ENCODE measurements around the gene ABCC6.

The ABCC6 gene

GRCh38 chr16:16141784-16142396, 81.4 kb downstream of the ABCC6 start:
- no peak for DNase-seq (ENCODE audit: low spot score)

DNA sequence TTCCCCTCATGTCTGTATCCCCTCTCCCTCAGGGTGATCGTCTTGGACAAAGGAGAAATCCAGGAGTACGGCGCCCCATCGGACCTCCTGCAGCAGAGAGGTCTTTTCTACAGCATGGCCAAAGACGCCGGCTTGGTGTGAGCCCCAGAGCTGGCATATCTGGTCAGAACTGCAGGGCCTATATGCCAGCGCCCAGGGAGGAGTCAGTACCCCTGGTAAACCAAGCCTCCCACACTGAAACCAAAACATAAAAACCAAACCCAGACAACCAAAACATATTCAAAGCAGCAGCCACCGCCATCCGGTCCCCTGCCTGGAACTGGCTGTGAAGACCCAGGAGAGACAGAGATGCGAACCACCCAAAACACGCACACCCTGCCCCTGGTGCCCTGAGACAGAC, 82.2 kb downstream of the ABCC6 start:
- DNase-seq (ENCODE audit: low spot score) = no peak

GRCh38 chr16:16140537-16140936, 82.8 kb downstream of the ABCC6 start:
- DNase-seq (ENCODE audit: low spot score) = no peak

GRCh38 chr16:16139806-16140205, 83.5 kb downstream of the ABCC6 start:
- no peak for DNase-seq (ENCODE audit: low spot score)

- DNase-seq (ENCODE audit: low spot score) = no peak
Observed at GRCh38 chr16:16139061-16139460, 84.2 kb downstream of the ABCC6 start.

DNA sequence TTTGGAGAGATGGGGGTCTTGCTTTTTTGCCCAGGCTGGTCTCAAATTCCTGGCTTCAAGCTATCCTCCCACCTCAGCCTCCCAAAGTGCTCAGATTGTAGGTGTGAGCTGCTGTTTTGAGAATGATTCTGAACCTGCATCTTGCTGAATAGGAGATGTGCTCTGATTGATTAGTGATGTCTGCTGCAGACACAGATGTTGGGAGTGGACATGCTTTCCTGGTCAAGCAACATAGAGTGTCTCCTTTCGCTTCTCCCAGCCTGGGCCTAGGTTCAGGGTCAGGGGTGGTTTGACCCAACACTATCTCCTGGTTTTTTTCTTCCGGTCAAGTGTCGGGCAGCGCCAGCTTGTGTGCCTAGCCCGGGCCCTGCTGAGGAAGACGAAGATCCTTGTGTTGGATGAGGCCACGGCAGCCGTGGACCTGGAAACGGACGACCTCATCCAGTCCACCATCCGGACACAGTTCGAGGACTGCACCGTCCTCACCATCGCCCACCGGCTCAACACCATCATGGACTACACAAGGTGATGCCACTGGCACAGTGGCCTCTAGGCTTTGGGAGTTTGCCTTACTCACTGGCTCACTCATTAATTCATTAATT, 85.2 kb downstream of the ABCC6 start:
- DNase-seq (ENCODE audit: low spot score) = no peak

DNA sequence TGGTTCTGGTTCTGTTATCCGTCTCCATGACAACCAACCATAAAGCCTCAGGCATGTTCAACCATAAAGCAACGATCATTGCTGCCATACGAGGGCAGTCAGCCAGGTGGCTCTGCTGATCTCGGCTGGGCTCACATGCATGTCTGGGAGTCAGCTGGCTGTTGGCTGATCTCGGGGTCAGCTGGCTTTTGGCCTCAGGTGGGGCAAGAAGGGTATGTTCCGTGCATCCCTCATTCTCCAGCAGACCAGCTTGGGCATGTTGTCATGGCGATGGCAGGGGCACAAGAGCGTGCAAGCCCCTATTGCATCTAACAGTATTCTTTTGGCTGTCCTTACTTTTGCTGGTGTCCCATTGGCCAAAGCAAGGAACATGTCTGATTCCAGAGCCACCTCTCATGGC, 86.2 kb downstream of the ABCC6 start:
- peak; percentile 27 for DNase-seq (ENCODE audit: low spot score)

GRCh38 chr16:16136588-16136987, 86.7 kb downstream of the ABCC6 start:
- DNase-seq (ENCODE audit: low spot score) = no peak

DNA sequence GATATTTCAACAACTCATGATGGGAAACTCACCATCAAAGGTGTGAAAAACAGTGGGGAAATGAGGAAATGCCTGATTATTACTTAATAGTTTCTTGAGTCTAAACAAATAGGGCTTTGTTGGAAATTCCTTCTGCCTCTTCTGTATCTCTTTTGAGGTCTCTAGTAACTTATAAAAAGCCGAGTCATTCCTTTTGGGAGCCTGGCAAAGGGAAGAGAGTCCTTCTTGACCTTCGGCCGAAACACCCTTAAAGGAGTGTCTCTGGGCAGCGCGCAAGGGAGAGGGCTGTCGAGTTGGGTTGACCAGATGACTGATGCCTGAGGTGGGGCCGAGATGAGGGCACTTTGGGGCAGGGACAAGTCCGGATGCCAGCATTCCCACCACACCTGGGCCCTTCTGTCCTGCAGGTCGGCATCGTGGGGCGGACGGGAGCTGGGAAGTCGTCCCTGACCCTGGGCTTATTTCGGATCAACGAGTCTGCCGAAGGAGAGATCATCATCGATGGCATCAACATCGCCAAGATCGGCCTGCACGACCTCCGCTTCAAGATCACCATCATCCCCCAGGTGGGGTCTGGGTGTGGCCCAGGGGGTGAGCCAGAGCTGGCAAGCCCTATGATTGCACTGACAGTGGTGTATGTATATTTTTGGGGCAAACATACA, 89.2 kb downstream of the ABCC6 start:
- DNase-seq (ENCODE audit: low spot score) = no peak

DNA sequence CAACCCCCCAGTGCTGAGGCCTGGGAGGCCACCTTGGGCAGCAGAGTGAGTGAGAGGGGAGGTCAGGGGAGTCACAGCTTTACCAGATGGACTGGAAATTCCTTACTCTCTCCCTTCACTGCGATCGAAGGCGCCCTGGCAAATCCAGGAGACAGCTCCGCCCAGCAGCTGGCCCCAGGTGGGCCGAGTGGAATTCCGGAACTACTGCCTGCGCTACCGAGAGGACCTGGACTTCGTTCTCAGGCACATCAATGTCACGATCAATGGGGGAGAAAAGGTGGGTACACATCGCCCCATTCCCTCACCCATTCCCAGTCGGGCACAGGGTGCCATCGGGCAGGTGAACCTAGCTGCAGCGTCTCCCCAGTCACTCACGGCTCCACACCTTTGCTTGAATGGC, 91.6 kb downstream of the ABCC6 start:
- DNase-seq (ENCODE audit: low spot score) = no peak

GRCh38 chr16:16131204-16131603, 92.1 kb downstream of the ABCC6 start:
- DNase-seq (ENCODE audit: low spot score) = no peak

- peak; percentile 83 for DNase-seq (ENCODE audit: low spot score)
Observed at GRCh38 chr16:16127469-16128116, 95.7 kb downstream of the ABCC6 start.

- DNase-seq (ENCODE audit: low spot score) = no peak
Observed at GRCh38 chr16:16126896-16127295, 96.4 kb downstream of the ABCC6 start.

- DNase-seq (ENCODE audit: low spot score) = no peak
Observed at GRCh38 chr16:16124974-16125373, 98.3 kb downstream of the ABCC6 start.

DNA sequence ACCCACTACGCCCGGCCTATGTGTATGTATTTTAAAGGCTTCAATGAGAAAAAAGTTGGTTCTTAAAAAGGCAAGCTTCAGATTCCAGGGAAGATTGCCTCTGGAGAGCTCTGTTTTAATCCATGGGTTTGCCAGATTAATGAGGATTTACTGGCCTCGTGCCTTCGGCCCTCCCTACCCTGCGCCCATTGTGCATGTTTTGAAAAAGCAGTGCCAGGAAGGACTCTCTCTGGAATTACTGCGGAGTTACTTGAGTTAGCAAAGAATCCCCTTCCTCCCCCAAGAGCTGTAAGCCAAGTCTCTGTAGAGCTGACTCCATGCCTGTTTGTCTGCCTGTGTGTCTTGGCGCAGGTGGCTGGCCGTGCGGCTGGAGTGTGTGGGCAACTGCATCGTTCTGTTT, 98.9 kb downstream of the ABCC6 start:
- no peak for DNase-seq (ENCODE audit: low spot score)

DNA sequence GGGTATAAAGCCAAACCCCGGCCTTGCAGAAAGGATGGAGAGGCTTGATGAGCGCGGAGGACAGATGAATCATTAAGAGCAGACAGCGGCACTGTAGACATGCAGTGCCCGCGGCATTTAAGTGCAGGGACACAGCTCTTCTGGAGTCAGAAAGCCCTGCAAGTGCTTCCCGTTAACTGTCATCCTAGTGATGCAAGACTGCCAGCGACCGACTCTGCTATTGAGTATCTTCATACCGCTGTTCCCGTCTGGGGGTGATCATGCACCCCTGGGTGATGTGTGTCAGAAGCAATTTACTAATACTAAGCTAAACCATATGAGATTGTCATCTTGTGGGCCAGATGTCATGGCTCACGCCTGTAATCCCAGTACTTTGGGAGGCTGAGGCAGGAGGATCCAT, 101.0 kb downstream of the ABCC6 start:
- no peak for DNase-seq (ENCODE audit: low spot score)

DNA sequence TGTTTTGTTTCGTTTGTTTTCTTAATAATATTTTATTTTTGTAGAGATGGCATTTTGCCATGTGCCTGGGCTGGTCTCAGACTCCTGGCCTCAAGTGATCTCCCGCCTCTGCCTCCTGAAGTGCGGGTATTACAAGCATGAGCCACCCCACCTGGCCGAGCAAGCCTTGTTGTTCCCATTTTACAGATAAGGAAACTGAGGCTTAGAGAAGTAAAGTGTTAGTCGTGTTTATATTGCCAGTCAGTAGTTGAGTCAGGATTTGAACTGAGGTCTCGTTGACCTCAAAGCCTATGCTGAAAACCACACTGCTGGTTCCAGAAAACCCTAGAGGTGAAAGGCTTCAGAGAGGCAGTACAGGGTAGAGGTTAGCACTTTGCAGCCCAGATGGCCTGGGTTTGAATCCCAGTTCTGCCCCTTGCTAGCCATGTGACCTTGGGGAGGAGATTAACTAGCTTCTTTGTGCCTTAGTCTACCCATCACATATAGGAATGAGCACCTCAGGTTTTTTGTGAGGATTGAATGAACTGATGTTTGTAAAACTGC, 102.0 kb downstream of the ABCC6 start:
- DNase-seq (ENCODE audit: low spot score) = no peak

DNA sequence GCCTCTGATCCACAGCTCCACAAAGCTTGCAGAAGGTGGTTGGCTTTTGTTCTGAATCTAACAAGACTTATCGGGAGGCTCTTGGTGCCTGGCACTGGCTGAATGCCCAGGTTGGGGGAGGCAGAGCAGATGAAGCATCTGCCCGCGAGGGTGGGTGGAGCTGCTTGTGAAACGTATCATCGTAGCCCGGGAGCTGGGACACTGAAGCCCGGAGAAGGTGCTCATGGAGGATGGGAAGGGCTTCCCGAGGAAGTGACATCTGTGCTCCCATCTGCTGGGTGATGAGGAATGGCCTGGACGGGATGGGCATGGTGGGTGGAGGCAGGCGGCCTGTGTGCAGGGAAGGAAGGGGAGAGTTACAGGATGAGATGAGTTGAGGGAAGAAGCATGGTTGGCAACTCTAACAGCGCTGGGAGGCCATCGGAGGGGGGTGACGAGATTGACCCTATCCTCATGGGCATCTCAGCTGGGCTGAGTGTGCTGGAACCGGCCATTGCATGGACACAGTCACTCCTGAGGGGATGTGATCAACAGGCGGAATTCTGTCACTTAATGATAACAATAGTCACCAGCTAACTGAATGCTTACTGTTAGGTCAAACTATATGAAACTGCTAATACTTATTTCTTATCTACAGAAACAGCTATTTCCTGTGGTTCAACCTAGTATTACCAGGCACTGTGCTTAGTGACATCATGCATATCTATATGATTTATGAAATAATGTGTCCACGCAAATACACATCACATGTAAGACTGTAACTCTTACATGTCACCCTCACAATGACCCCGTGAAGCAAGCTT, 102.7 kb downstream of the ABCC6 start:
- DNase-seq (ENCODE audit: low spot score) = no peak

DNA sequence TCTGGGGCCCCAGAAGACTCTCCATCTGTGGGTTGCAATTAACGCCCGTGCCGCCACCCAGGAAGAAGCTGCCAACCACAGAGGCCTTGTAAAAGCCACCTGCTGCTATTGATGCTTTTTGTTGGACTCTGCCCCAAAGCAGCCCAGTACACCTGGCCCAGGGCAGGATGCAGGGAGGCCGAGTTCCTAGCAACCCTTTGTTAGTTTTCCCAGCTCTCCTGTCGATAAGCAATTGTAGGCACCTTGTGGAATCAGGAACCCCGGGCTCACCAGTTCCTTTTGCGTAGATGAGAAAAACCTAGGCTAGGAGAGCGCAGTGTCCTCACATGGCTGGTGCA, 103.3 kb downstream of the ABCC6 start:
- no peak for DNase-seq (ENCODE audit: low spot score)

DNA sequence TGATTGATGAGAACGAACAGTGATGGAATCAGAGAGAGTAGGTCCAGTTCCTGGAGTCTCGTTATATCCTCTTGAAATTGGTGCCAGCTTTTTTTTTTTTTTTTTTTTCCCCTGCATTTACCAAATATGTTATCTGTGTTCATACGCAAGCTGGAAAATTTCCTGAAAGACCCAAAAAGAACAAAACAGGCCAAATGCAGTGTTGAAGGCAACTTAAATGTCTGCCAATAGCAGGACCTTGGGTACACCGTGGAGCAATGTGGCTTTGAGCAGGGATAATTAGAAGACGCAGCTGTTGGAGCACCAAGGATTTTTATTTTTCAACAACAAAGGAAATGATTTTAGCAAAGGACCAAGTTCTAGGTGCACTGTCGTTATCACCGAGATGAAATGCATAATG, 105.0 kb downstream of the ABCC6 start:
- no peak for DNase-seq (ENCODE audit: low spot score)

DNA sequence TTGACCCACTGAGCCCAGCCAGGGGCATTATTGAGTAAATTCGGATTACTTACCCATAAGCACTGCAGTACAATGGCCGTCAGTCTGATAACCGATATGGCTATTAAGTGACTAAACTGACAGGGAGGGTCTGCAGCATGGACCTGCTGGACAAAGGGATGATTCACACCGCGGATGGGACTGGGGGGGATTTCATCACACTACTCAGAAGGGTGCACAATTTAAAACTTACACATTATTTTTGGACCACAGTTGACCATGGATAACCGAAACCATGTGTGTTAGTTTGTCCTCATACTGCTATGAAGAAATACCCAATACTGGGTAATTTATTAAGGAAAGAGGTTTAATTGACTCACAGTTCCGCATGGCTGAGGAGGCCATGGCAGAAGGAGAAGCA, 106.5 kb downstream of the ABCC6 start:
- DNase-seq (ENCODE audit: low spot score) = no peak

DNA sequence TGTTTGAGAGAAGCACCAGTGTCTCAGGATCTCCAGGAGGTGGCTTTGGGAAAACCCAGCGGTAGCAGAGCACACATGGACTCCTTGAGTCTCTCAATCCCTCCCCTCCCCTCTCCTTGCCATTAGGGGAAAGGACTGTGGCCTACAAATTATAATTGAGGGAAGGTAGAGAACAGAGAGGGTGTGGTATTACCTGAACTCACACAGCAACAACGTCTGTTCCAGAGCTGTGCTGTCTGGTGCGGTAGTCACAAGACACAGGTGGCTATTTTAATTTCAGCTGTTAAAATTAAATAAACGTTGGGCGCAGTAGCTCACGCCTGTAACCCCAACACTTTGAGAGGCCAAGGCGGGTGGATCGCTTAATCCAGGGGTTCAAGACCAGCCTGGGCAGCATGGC, 110.2 kb downstream of the ABCC6 start:
- DNase-seq (ENCODE audit: low spot score) = no peak

All from NAMALWA (cell line).